SU-DHL-6 (cell line): ENCODE data around the gene VWF.
"Not testable (repeated sequence)": the region's sequence is repeated elsewhere in the genome, so short reads cannot be mapped to it uniquely, and the experiment has no call there.

Experiments
- H2AFZ ChIP-seq: fragments of 200-600 bp; sonication (generic); 2 replicates; pipeline ENCODE4 v1.6.1; 2014; ENCODE audit warnings: low read depth, mild to moderate bottlenecking, moderate library complexity, mixed read lengths, antibody characterized with exemption, low read length; ENCODE audit not compliant: severe bottlenecking
- H3F3A ChIP-seq: fragments of 200-600 bp; shearing (Covaris generic); 2 replicates; pipeline ENCODE4 v1.6.0; 2016; ENCODE audit warnings: antibody characterized with exemption, mild to moderate bottlenecking; ENCODE audit not compliant: insufficient read depth
- H3K27ac ChIP-seq: fragments of 200-600 bp; sonication (generic); 2 replicates; pipeline ENCODE4 v1.5.1; 2016; ENCODE audit warnings: low read depth, mild to moderate bottlenecking, low read length, moderate library complexity, mixed read lengths
- H3K27me3 ChIP-seq: fragments of 200-600 bp; sonication (generic), shearing (Covaris generic); 2 replicates; pipeline ENCODE4 v1.6.0; 2014; ENCODE audit warnings: mild to moderate bottlenecking, low read length
- H3K36me3 ChIP-seq: fragments of 200-600 bp; sonication (generic); 2 replicates; pipeline ENCODE4 v1.6.1; 2014; ENCODE audit warnings: mild to moderate bottlenecking, low read length, mixed read lengths
- H3K4me2 ChIP-seq: fragments of 300-600, 200-600 bp; shearing (Covaris generic), sonication (generic); 2 replicates; pipeline ENCODE4 v1.6.0; 2014; ENCODE audit warnings: low read length, low read depth, mild to moderate bottlenecking; ENCODE audit not compliant: poor library complexity, severe bottlenecking
- H3K4me3 ChIP-seq: fragments of 200-600 bp; sonication (generic); 2 replicates; pipeline ENCODE4 v1.5.1; 2014; ENCODE audit warnings: antibody characterized with exemption, low read length, mild to moderate bottlenecking, mixed read lengths; ENCODE audit not compliant: insufficient read depth, poor library complexity, severe bottlenecking
- H3K79me2 ChIP-seq: fragments of 200-600 bp; sonication (generic); 2 replicates; pipeline ENCODE4 v1.6.1; 2014; ENCODE audit warnings: mild to moderate bottlenecking, low read length, moderate library complexity; ENCODE audit not compliant: insufficient read depth
- H3K9ac ChIP-seq: fragments of 200-600 bp; sonication (generic); 2 replicates; pipeline ENCODE4 v1.7.0; 2014; ENCODE audit warnings: mild to moderate bottlenecking, low read length
- H3K9me2 ChIP-seq: fragments of 200-600 bp; sonication (generic); replicated peaks from 2 replicates; pipeline ENCODE4 v1.6.1; 2014; ENCODE audit warnings: low read length; ENCODE audit not compliant: insufficient read depth
- H3K9me3 ChIP-seq: fragments of 200-600 bp; sonication (generic); 2 replicates; pipeline ENCODE4 v1.6.1; 2014; ENCODE audit warnings: low read length, mixed read lengths; ENCODE audit not compliant: insufficient read depth
- H4K20me1 ChIP-seq: fragments of 200-600 bp; sonication (generic); 2 replicates; pipeline ENCODE4 v1.6.1; 2014; ENCODE audit warnings: low read depth, mild to moderate bottlenecking, antibody characterized with exemption, low read length, moderate library complexity, mixed read lengths
- EZH2phosphoT487 ChIP-seq: fragments of 200-600 bp; sonication (generic), shearing (Covaris generic); conservative IDR thresholded peaks from 2 replicates; pipeline ENCODE4 v1.6.1; 2018; ENCODE audit warnings: mild to moderate bottlenecking, antibody characterized with exemption, low read length, moderate library complexity, mixed read lengths
- TF ChIP-seq, protein P1 (sequence below): fragments of 200-600 bp; sonication (generic); IDR thresholded peaks from one replicate; pipeline ENCODE4 v1.5.1; 2017; ENCODE audit warnings: antibody characterized with exemption, mild to moderate bottlenecking, low read length, moderate library complexity; ENCODE audit not compliant: insufficient read depth, poor library complexity, severe bottlenecking

VWF gene

DNA sequence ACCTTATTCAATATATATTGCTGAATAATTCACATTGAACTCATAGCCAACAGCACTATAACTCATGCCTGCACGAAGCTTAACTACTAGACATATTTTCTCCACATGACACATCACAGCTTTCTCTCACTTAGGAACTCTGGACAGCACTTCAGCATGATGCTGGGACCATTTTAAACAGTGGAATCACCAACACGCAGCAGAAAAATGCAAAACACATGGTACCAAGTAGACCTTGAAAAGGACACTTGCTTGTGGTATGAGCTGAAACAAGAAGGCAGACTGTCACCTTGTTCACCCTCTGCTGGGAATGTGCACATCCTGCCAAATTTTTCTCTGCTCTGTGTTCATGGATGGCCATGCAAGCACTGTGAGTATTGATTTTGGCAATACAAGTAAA is 40.9 kb upstream of the VWF start:
- Histone ChIP-seq H3F3A (no peaks in the 10 kb centered on the region), H3K4me2 (no peak overlapping the region), H3K4me3 (no peak overlapping the region), H4K20me1 (no peaks in the 10 kb centered on the region), H3K9ac (no peak overlapping the region), H3K36me3 (no peaks in the 10 kb centered on the region), H2AFZ (no peak overlapping the region), H3K9me2 (no peaks in the 10 kb centered on the region), H3K27ac (no peak overlapping the region), H3K9me3 (no peaks in the 10 kb centered on the region), H3K27me3 (no peaks in the 10 kb centered on the region), H3K79me2 (no peaks in the 10 kb centered on the region)
- TF ChIP-seq EZH2phosphoT487 = no peak
- TF ChIP-seq, protein P1, sequence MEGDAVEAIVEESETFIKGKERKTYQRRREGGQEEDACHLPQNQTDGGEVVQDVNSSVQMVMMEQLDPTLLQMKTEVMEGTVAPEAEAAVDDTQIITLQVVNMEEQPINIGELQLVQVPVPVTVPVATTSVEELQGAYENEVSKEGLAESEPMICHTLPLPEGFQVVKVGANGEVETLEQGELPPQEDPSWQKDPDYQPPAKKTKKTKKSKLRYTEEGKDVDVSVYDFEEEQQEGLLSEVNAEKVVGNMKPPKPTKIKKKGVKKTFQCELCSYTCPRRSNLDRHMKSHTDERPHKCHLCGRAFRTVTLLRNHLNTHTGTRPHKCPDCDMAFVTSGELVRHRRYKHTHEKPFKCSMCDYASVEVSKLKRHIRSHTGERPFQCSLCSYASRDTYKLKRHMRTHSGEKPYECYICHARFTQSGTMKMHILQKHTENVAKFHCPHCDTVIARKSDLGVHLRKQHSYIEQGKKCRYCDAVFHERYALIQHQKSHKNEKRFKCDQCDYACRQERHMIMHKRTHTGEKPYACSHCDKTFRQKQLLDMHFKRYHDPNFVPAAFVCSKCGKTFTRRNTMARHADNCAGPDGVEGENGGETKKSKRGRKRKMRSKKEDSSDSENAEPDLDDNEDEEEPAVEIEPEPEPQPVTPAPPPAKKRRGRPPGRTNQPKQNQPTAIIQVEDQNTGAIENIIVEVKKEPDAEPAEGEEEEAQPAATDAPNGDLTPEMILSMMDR = no peak

DNA sequence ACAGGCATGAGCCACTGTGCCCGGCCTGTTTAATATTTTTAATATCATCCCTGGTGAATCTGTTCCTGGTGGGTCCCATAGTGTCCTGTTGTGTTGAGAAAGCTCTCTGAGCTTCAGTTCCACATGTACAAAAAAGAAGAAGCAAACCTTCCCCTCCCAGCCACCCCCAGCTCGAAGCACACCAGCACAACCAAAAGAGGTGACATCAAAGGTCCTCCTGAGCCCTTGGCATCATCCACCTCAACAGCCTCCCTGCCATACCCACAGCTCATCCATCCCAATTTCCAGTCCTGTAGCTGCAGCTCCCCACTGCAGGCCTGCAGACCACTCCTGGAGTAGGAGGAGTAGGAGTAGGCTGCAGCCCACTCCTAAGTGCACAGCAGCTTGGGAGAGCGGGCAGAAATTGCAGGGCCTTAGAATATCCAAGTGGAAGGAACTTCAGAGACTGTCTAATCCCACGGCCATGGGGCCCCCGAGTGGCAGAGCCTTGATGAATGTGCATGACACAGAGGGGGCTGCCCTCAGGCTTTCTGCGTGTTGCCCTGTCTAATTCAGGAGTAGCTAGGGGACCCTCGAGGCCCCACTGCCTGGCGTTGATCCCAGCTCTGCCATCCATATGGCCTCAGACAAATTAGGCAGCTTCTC is 39.1 kb upstream of the VWF start:
- no peak overlapping the region for H3K4me2 ChIP-seq
- no peaks in the 10 kb centered on the region for H3K9me3 ChIP-seq
- no peaks in the 10 kb centered on the region for H3K79me2 ChIP-seq
- H3F3A ChIP-seq = no peaks in the 10 kb centered on the region
- H3K9ac ChIP-seq = no peak overlapping the region
- no peaks in the 10 kb centered on the region for H3K36me3 ChIP-seq
- H4K20me1 ChIP-seq = no peaks in the 10 kb centered on the region
- no peaks in the 10 kb centered on the region for H3K27me3 ChIP-seq
- no peak overlapping the region for H3K4me3 ChIP-seq
- no peak overlapping the region for H2AFZ ChIP-seq
- TF ChIP-seq, protein P1 = no peak
- TF ChIP-seq EZH2phosphoT487 = no peak
- no peak overlapping the region for H3K27ac ChIP-seq
- H3K9me2 ChIP-seq = no peaks in the 10 kb centered on the region

DNA sequence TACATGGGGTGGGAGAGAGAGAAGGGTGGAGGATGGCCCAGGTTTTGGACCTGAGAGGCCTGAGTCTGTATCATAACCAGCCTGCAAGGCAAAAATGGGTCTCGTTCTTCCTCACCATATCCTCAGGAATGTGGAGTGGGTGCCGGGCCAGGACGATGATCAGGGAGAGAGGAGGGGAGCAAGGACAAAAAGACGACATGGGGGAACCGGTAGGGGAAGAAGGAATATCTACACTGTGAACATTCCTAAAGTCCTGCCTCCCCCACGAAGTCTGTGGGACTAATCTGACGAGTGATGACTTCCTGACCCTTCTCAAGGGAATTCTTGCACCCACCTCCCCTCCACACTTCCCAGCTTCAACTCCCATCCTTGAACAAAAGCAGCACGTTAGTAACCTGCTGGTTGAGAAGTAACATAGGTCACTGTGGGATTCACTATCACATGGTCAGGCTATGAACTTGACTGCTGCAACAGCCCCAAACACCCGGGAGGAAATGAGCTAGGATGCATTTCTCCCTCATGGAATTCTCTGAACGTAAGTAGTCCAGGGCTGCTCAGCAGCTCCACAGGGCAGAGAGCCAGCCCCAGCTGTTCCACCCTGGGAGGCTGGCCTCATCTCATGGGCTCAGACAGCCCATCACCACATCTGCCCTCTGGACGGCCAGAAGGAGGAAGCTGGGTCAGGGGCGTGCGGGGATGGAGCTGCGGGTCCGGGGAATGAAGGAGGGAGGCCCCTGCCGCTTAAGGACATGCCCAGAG is 36.8 kb upstream of the VWF start:
- Histone ChIP-seq H3K9ac (no peak overlapping the region), H3K27me3 (no peaks in the 10 kb centered on the region), H4K20me1 (no peaks in the 10 kb centered on the region), H3F3A (no peaks in the 10 kb centered on the region), H3K4me3 (no peak overlapping the region), H3K9me3 (no peaks in the 10 kb centered on the region), H3K4me2 (no peak overlapping the region), H3K79me2 (no peaks in the 10 kb centered on the region), H3K9me2 (no peaks in the 10 kb centered on the region), H2AFZ (no peak overlapping the region), H3K36me3 (no peaks in the 10 kb centered on the region), H3K27ac (no peak overlapping the region)
- TF ChIP-seq, protein P1 = no peak
- no peak for TF ChIP-seq EZH2phosphoT487

DNA sequence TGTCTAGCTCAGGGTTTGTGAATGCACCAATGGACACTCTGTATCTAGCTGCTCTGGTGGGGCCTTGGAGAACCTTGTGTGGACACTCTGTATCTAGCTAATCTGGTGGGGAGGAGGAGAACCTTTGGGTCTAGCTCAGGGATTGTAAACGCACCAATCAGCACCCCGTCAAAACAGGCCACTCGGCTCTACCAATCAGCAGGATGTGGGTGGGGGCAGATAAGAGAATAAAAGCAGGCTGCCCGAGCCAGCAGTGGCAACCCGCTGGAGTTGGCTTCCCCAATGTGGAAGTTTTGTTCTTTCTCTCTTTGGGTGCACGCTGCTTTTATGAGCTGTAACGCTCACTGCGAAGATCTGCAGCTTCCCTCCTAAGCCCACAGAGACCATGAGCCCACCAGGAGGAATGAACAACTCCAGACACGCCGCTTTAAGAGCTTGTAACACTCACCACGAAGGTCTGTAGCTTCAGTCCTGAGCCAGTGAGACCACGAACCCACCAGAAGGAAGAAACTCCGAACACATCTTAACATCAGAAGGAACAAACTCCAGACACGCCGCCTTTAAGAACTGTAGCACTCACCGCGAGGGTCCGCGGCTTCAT is 35.7 kb upstream of the VWF start:
- H3K36me3 ChIP-seq, H3K9me2 ChIP-seq, H3K79me2 ChIP-seq, H3K27me3 ChIP-seq, H3K4me2 ChIP-seq, H2AFZ ChIP-seq, H3K4me3 ChIP-seq, H3K9ac ChIP-seq, H3F3A ChIP-seq, H3K9me3 ChIP-seq, H4K20me1 ChIP-seq, H3K27ac ChIP-seq: not testable (repeated sequence)

DNA sequence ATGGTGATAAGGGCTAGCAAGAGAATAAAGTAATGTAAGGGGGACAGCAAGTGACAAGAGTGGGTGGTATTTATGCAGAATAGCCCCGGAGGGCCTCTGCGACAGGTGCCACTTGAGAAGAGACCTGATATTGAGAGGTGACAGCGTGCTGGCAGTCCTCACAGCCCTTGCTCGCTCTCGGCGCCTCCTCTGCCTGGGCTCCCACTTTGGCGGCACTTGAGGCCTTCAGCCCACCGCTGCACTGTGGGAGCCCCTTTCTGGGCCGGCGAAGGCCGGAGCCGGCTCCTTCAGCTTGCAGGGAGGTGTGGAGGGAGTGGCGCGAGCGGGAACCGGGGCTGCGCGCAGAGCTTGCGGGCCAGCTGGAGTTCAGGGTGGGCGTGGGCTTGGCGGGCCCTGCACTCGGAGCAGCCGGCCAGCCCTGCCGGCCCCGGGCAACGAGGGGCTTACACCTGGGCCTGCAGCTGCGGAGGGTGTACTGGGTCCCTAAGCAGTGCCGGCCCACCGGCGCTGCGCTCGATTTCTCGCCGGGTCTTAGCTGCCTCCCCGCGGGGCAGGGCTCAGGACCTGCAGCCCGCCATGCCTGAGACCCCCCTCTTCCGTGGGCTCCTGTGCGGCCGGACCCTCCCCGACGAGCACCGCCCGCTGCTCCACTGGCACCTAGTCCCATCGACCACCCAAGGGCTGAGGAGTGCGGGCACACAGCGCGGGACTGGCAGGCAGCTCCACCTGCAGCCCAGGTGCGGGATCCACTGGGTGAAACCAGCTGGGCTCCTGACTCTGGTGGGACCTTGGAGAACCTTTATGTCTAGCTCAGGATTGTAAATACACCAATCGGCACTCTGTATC is 34.9 kb upstream of the VWF start:
- not testable (repeated sequence) for H3K4me2 ChIP-seq

More for the DNA sequence above, 34.9 kb upstream of the VWF start:
- H3K4me3 ChIP-seq, H3K27me3 ChIP-seq, H3K27ac ChIP-seq, H3F3A ChIP-seq, H3K9ac ChIP-seq, H3K9me3 ChIP-seq, H3K9me2 ChIP-seq, H4K20me1 ChIP-seq, H2AFZ ChIP-seq, H3K36me3 ChIP-seq, H3K79me2 ChIP-seq: not testable (repeated sequence)
